ENCODE results near the gene KNSTRN.

The KNSTRN gene

DNA sequence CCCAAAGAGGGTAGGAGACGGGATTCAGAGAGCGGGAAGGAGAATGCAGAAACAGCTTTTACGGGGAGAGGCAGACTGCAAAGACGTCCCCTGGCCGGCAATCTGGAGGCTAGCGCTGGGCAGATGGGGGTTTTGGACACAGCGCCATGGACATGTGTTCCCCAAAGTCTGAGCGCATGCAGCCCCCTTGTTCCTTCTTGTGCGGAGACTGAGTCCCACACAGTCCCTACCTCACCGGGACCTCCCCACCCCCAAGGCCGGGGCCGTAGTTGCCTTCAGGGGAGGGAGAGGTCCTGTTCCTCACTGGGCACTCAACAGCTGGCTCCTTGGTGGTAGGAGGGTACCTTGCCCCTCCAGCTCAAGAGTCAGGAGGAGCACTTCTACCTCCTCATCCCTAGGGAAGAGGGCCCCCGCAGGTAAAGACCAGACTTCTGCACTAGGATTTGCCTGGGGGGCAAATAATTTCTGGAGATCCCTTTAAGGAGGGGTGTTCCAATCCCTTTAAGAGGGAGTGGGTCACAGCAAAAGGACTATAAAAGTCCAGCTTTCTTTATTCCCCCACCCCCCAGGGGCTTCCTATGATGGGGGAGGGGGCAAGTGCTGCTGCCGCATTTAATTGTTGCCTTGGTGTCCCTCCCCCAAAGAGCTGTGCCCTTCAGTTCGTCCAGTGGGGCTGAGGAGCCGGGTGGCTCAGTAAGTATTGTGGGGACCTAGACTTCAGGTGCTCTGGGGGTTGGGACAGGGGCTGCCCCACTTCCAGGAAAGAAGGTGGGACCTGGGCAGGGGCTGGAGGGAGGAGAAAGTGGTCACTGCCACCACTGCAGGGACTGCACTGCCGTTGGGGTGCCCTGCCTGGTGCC lies 54.6 kb downstream of the KNSTRN start:
- peaks cover 3% of the 10 kb centered on the region; the same call in 1 of the 2 replicates for H4K20me1 ChIP-seq (ENCODE audit: insufficient read depth, low read length)
- no peak overlapping the region for H2AFZ ChIP-seq (ENCODE audit: low read depth, low read length)
- TF ChIP-seq, protein P1, sequence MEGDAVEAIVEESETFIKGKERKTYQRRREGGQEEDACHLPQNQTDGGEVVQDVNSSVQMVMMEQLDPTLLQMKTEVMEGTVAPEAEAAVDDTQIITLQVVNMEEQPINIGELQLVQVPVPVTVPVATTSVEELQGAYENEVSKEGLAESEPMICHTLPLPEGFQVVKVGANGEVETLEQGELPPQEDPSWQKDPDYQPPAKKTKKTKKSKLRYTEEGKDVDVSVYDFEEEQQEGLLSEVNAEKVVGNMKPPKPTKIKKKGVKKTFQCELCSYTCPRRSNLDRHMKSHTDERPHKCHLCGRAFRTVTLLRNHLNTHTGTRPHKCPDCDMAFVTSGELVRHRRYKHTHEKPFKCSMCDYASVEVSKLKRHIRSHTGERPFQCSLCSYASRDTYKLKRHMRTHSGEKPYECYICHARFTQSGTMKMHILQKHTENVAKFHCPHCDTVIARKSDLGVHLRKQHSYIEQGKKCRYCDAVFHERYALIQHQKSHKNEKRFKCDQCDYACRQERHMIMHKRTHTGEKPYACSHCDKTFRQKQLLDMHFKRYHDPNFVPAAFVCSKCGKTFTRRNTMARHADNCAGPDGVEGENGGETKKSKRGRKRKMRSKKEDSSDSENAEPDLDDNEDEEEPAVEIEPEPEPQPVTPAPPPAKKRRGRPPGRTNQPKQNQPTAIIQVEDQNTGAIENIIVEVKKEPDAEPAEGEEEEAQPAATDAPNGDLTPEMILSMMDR (IDR thresholded peaks at IDR 0.05; ENCODE audit: low read depth, low read length): no peak
- TF ChIP-seq EZH2phosphoT487 (IDR thresholded peaks at IDR 0.05; ENCODE audit: low read depth): no peak
- H3K9ac ChIP-seq (ENCODE audit: low read length): no peak overlapping the region
- peak overlapping the region; percentile 57 for H3K4me2 ChIP-seq (ENCODE audit: low read length)
- no peaks in the 10 kb centered on the region for H3K36me3 ChIP-seq (replicated peaks; ENCODE audit: low read depth, low read length)
- H3K27ac ChIP-seq (ENCODE audit: low read length): no peak overlapping the region
- peak overlapping the region; percentile 54 for H3K4me3 ChIP-seq (ENCODE audit: low read length)
- H3K4me1 ChIP-seq (ENCODE audit: low read length): peaks cover 22% of the 10 kb centered on the region
- no peaks in the 10 kb centered on the region for H3K9me3 ChIP-seq (ENCODE audit: insufficient read depth, low read length)
- peaks cover 62% of the 10 kb centered on the region for H3K27me3 ChIP-seq (ENCODE audit: low read depth, low read length)
- peaks cover 10% of the 10 kb centered on the region for H3K79me2 ChIP-seq (ENCODE audit: low read length)

- TF ChIP-seq EZH2phosphoT487 (IDR thresholded peaks at IDR 0.05; ENCODE audit: low read depth): no peak
- TF ChIP-seq, protein P1 (IDR thresholded peaks at IDR 0.05; ENCODE audit: low read depth, low read length): no peak
- H3K4me2 ChIP-seq (ENCODE audit: low read length): no peak overlapping the region
- H3K9ac ChIP-seq (ENCODE audit: low read length): no peak overlapping the region
- no peak overlapping the region for H2AFZ ChIP-seq (ENCODE audit: low read depth, low read length)
- H3K27me3 ChIP-seq (ENCODE audit: low read depth, low read length): peaks cover 58% of the 10 kb centered on the region
- H3K4me3 ChIP-seq (ENCODE audit: low read length): no peak overlapping the region
- H4K20me1 ChIP-seq (ENCODE audit: insufficient read depth, low read length): peaks cover 12% of the 10 kb centered on the region
- H3K9me3 ChIP-seq (ENCODE audit: insufficient read depth, low read length): no peaks in the 10 kb centered on the region
- peaks cover 19% of the 10 kb centered on the region for H3K79me2 ChIP-seq (ENCODE audit: low read length)
- peaks cover 30% of the 10 kb centered on the region for H3K4me1 ChIP-seq (ENCODE audit: low read length)
- H3K27ac ChIP-seq (ENCODE audit: low read length): no peak overlapping the region
- no peaks in the 10 kb centered on the region for H3K36me3 ChIP-seq (replicated peaks; ENCODE audit: low read depth, low read length)
These were observed 55.5 kb downstream of the KNSTRN start for GRCh38 chr15:40437752-40438687.

- H3K27ac ChIP-seq (ENCODE audit: low read length): no peak overlapping the region
- peaks cover 26% of the 10 kb centered on the region for H3K79me2 ChIP-seq (ENCODE audit: low read length)
- no peak overlapping the region for H3K9ac ChIP-seq (ENCODE audit: low read length)
- no peak overlapping the region for H2AFZ ChIP-seq (ENCODE audit: low read depth, low read length)
- H3K4me2 ChIP-seq (ENCODE audit: low read length): no peak overlapping the region
- H3K27me3 ChIP-seq (ENCODE audit: low read depth, low read length): peaks cover 51% of the 10 kb centered on the region
- no peaks in the 10 kb centered on the region for H3K36me3 ChIP-seq (replicated peaks; ENCODE audit: low read depth, low read length)
- H3K4me3 ChIP-seq (ENCODE audit: low read length): no peak overlapping the region
- H3K4me1 ChIP-seq (ENCODE audit: low read length): peaks cover 30% of the 10 kb centered on the region
- no peak for TF ChIP-seq EZH2phosphoT487 (IDR thresholded peaks at IDR 0.05; ENCODE audit: low read depth)
- TF ChIP-seq, protein P1 (IDR thresholded peaks at IDR 0.05; ENCODE audit: low read depth, low read length): no peak
- H3K9me3 ChIP-seq (ENCODE audit: insufficient read depth, low read length): no peaks in the 10 kb centered on the region
- H4K20me1 ChIP-seq (ENCODE audit: insufficient read depth, low read length): peaks cover 19% of the 10 kb centered on the region
These were observed 56.2 kb downstream of the KNSTRN start for GRCh38 chr15:40438712-40439111.

Measured in OCI-LY3 (cell line).